ENCODE measurements around the gene CRHR1.
"Not testable (repeated sequence)": the region's sequence is repeated elsewhere in the genome, so short reads cannot be mapped to it uniquely, and the experiment has no call there.

Gene CRHR1

DNA sequence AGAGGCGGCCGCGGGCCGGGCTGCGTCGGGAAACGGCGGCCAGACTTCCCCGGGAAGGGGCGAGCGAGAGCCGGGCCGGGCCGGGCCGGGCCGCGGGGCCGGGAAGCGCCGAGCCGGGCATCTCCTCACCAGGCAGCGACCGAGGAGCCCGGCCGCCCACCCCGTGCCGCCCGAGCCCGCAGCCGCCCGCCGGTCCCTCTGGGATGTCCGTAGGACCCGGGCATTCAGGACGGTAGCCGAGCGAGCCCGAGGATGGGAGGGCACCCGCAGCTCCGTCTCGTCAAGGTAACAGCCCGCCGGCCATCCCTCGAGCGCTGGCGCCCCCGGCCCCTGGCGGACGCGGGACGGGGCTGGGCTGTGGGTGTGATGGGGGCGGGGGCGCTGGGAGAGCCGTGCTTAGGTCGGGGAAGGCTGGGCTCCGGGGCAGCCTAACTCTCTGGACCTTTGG, at the start of gene CRHR1:
Gene CRHR1 (plus strand): TSS at position 28 of the 448 bp plus-strand sequence. CDS start 225 bp downstream, at position 253.
- DNase-seq = no peak

DNA sequence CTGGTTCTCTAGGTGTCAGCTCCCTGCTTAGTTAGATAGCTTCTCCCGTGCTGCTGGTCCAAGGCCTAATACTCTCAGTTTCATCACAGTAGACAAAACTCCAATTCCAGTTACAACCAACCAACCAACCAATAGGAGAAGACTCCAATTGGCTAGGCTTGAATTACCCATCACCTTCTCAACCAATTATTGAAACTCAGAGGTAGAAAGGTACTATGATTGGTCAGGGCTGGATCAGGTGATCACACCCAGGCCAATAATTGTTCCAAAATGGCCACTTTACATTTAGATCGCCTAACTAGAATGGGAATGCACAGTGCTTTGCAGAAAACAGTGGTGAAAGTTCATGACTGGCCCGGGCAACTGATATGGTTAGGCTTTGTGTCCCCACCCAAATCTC, 49.5 kb upstream of the CRHR1 start:
- DNase-seq = no peak

DNA sequence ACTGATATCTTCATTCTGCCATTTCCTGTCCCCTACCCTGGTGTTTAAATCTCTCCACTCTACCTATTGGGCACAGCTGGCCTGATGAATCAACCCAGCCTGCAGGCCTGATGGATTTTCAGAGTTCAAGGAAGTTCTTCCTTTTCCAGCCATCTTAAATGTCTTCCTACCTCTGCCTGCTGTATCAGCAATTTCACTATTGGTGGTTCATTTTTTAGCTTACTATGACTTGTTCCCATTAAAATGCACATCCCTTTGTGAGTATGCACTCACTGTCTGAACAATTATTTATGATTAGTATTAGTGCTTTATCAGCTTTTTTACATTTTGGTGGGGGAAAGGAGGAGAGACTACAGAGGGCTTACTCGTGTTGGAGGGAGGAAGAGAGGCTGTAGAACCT, 48.6 kb upstream of the CRHR1 start:
- no peak for DNase-seq

DNA sequence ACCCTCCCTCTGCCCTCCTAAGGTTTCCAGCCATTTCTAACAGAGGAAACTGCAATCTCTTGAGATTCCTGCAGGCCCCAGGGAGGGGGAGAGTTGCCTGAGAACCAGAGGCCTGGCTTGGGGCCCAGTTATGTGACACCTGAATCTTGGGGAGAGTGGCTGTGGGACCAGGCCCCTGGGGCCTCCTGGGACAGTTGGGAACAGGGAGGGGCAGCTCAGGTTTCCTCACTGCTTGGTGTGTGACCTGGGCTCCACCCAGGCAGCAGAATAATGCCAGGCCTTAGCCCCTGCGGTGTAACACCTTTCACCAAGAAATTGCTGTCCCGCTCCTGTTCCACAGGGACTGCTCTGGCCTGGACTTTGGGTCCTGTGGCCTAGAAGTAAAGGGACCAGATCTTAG, 44.3 kb upstream of the CRHR1 start:
- DNase-seq = no peak

DNA sequence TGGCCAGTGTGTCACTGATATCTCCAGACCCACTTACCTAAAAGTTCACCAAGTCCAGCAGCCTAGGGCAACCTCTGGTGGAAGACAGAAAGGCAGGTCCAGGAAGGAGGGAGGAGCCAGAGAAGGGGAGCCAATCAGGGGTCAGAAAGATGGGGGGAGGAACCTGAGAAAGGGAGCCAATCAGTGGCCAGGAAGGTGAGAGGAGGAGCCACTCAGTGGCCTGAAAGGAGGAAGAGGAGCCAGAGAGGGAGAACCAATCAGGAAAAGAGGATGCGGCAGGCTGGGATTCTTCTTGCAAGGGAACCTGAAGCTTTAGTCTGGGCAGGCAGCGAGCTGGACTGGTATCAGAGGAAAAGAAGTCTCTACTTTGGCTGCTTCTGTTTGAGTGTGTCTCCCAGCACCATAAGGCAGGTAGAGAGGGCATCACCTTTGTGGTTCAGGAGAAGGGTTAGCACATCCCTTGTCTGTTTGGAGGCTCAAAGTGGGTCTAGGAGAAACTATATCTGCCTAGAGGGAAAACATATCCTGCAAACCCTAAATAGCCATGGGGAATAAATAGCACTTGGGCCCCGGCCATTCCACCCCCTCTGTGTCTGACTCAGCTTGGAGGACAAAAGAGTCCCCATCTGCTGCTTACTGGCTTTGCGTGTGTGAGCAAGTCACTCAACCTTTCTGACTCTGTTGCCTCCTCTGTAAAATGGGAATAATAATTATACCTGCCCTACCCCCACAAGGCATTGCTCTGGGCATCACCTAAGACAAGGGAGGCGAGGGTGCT, 43.4 kb upstream of the CRHR1 start:
- DNase-seq = peak; percentile 80

DNA sequence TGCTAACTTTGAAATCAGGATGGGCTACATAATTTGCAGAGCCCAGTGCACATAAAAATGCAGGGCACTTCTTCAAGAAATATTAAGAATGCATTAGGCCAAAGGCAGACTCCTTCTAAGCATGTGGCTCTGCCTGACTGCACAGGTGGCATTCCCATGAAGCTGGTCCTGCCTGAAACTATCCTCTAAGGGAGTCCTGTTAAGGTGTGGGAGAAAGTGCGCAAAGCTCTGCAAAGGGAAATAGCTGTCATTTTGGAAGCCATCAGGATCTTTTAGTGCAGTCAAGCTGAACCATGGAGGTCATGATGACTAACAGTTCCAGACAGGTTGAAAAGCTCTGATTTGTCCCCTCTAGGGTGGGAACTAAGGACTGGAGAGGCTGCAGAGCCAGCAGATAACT, 41.9 kb upstream of the CRHR1 start:
- no peak for DNase-seq

DNA sequence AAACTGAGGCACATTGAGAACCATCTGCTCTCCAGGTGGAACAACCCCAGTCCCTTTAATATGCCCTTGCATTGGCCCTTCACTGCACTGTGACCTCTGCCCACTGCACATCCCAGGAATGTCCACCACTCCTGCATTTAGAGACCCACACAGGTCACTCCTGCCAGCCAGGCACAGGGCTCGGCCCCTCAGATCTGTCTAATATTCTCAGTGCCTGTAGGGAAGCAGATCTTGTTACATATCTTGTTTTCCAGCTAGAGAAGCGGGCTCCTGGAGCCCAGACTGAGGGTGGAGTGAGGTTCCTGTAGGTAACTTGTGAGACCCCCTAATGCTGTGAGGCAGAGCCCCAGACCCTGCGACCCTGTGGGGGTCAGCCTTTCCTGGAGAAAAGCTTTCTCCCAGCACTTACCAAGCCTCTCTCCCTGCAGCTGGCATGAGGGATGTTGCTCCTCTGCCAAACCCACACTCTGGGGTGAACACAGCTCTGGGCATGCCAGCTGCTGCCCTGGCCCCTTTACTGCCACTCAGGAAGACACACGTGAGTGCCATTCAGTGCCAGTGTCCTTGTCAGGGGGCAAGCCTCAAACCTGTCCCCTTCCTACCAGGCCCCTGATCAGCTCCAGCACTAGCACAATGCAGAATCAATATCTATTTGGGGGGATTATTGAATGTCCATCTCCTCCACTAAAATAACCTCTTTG, 40.3 kb upstream of the CRHR1 start:
- no peak for DNase-seq

DNA sequence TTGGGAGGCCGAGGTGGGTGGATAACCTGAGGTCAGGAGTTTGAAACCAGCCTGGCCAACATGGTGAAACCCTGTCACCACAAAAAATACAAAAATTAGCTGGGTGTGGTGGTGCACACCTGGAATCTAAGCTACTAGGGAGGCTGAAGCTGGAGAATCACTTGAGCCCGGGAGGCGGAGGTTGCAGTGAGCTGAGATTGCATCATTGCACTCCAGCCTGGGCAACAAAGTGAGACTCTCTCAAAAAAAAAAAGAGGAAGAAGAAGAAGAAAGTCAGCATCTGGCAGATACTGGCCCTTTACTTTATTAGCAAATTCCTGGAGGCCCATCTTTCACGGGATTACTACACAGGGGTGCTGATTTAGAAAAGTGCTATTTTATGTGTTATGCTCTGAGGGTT, 39.3 kb upstream of the CRHR1 start:
- not testable (repeated sequence) for DNase-seq

DNA sequence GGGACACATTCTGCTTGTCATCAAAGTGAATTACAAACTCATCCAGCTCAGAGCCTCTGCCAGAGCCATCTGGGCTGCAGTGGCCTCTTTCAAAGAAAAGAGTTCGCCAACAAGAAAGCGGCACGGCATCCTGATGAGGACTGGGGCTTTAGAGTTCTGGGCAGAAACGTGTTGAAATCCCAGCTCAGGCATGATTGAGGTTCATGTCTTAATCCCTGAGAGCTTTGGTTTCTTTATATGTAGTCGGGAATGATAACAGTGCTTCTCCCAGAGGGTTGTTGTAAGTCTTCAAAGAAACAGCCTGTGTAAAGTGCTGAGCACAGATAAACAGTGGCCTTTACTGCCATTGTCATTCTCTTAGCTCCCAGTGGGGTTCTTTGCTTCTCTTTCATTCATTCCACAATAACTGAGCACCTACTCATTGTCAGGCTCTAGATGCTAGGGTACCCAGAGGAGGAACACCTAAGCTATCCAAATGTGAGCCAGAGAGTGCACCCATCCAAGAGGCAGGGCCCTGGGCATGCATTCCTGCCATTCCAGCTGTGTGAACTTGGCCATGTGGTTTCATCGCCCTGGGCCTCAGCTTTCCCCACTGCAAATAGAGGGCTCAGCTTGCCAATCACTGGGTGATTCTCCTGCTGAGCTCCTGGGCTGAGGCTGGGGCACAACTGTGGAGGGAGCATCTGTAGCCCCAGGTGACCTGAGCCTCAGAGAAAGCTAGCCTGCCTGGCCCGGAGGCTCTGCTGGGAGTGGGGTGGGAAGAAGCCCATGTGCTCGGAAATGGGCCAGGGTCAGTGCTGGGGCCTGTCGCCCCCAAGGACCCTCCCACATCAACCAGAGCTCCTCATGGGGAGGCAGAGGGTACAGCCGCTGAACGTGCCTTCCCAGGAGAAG, 38.3 kb upstream of the CRHR1 start:
- DNase-seq = no peak

DNA sequence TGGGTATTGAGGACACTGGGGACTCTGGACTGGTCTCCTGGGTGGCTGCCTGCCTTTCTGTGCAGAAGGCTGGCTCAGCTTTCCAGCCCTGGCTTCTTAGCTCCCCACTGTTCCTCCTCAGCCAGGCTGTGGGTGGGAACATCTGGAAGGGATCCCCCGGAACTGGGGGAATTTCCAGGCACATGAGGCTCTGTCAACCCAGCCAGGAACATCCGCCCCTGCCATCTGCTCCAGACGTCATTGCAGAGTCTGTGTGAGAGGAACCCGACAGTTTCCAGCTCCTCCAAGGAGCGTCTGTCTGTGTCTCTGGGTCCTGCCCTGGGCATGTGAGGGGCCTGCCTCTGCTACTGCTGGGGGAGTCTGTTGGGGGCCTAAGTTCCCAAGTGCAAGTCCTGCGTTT, 36.2 kb upstream of the CRHR1 start:
- no peak for DNase-seq

DNA sequence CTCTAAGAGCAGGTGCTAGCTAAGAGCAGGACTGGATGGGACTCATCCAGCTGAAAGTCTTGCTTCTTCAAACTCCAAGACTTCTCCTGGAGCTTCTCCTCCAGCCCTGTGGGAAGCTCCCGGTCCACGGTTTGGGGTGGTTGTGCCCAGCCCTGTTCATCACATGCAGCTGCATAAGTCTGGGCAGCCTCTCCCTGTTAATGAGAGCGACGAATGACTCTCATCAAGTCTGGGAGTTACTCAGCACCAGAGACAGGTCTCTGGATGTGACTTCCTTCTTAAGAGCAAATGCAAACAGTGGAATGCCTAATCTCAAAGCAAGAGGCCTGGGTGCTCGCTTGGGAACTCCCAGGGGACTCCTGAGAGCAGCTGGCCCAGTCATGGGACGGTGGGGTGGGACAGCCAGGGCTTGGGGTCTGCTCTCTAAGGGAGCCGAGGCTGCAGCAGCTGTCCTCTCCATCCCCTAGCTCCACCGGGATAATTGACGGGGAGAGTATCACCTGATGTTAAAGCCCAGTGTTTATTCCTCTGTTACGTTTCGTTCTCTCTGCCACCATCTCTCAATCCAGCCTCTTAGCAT, 35.3 kb upstream of the CRHR1 start:
- DNase-seq = no peak

DNA sequence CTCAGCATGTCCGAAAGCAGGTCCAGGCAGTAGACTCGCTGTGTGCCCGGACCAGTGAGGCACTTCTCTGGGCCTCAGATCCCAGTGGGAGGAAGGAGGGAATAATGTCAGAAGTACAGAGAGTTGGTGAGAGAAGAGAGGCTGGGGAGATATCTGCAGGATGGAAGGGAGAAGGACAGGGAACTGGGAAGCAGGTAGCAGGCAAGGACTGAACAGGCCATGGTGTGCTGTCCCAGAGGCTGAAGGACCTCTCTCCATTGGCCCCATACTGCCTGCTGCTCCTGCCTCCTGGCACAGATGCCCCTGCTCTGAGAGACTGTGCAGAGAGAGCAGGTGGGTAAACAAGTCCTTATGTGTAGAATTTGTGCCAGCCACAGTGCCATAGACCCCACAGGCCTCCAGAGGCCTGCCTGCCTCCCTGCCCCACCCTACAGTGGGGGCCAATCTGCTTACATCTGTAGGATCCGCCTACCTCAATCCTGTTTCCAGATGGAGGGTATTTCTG, 34.2 kb upstream of the CRHR1 start:
- DNase-seq = peak; percentile 26

DNA sequence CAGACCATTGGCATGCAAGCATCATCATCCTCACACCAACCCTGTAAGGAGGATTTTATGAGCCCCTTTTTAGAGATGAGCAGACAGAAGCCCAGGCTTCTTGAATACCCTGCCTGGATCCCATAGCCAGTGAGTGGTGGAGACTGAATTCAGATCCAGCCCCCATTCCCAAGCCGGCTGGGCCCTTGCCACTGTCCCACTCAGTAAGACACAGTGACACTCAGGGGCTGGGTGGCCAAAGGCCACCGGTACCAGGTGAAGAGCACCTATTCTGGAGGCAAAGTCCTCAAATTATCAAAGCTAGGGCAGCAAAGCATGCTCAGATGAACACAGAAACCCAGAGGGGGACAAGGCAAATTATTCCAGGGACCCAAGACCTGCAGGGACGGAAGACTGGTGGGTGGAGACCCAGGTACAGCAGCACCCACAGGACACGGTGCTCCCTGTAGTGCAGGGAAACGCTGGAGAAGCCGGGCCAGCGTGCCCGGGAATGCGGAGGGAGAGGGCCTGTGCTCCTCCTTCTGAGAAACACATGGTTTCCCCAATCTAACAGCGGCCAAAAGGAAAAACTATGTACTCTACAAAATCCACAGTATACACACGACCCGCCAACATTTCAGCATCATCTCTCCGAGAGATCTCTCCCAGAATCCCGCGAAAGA, 33.2 kb upstream of the CRHR1 start:
- DNase-seq = no peak

DNA sequence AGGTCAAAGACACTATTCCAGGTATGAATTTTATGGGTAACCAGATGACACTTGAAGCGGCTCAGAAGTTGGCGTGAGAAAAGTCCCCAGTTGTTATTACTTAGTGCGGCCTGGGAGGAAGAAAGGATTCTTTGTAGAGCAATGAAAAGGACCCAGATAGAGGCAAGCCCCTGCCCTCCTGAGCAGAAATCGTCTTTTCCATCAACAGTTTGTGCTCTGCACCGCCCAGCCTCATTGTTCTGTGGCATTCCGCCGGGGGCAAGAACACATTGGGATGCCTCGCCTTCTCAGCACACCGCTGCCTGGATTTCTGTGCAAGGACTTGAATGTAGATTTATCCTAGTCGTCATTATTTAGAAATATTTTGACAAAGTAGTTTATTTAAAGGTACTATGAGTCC, 32.7 kb upstream of the CRHR1 start:
- no peak for DNase-seq

DNA sequence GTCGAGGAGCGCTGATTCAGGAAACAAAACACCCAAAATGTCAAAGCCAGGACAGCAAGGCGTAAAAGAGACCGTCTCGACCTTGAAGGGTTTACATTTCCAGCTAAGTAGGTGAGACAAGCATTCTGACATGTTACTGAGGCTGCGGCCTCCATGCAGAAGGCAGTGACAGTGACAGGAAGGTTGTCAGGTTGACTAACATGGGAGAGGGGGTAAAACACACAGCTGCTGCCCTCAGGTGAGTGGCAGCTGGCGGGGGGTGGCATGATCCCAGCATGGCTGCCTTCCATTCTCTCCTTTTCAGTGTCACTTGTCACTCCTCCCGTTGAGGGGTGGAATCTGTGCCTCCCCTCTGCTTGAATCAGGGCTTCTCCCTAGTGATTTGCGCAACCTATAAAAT, 31.9 kb upstream of the CRHR1 start:
- DNase-seq = no peak

DNA sequence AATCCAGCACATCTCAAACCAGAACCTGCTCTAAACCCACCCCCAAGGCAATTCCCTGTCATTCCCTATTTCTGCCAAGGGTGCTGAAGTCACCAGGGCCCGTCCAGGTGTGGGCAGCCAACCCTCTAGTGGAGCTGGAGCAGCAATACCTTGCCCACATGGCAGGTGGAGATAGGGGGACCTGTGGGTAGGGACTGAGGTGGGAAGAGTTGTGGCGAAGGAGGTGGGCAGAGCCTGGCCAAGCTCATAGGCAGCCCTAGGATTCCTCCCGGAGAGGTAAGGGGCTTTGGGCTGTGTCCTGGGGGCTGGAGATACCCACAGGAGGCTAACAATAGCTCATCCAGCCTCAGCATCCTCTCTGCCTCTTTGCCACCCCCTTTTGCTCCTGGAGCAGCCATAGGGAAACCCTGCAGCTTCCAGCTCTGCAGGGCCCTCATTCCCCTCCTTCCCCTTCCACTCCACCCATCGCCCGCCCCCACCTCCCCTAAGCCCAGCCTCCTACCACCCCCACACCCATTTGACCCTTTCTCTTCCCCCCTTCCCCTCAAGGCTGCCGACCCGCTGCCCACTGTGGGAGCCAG, 30.4 kb upstream of the CRHR1 start:
- no peak for DNase-seq

DNA sequence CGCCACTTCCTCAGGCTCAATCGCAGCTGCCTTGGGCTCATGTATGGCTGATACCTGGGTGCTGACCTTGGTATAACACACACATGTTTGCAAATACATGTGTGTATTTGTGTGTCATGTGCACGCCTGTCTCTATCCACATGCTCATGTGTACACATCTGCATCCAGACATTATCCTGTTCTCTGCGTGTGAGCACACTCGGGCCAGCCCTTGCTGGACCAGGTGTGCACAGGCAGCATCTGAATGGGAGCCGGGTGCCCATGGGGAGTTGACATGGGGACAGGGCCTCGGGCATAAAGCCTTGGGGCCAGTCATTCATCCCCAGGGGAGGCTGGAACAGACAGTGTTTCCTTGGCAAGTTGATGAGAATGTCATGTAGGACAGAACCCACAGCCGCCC, 29.1 kb upstream of the CRHR1 start:
- DNase-seq = no peak

DNA sequence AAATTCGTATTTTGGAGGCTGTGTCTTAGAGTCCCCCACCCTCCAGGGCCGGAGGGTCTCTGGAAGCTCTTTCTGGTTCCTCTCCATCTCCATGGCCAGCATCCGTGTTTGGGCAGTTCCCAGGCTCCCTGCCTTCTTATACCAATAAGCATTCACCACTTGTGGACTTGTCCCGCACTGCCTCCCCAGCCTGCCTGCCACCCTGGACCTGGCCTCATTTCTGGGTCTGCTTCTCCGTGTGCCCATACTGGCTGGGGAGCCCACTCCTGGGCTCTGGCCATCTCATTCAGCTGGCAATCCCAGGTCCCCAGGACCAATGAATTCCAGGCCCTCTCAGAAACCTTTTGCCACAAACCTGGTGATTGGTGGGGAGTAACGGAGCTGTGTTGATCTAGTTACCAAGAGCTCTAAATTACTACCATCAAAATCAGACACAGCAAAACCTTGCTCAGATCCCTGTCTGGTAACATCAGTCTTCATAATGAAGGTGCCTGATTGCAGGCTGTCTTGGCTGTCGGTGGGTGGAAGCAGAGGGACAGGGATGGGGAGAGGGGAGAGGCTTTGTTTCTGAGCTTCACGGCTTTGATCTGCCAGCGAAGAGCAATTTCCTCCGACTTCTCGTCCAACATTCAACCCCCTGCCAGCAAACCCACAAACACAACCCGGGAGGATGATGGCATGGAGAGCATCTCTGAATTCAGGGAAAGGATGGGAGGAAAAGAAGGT, 27.7 kb upstream of the CRHR1 start:
- no peak for DNase-seq

DNA sequence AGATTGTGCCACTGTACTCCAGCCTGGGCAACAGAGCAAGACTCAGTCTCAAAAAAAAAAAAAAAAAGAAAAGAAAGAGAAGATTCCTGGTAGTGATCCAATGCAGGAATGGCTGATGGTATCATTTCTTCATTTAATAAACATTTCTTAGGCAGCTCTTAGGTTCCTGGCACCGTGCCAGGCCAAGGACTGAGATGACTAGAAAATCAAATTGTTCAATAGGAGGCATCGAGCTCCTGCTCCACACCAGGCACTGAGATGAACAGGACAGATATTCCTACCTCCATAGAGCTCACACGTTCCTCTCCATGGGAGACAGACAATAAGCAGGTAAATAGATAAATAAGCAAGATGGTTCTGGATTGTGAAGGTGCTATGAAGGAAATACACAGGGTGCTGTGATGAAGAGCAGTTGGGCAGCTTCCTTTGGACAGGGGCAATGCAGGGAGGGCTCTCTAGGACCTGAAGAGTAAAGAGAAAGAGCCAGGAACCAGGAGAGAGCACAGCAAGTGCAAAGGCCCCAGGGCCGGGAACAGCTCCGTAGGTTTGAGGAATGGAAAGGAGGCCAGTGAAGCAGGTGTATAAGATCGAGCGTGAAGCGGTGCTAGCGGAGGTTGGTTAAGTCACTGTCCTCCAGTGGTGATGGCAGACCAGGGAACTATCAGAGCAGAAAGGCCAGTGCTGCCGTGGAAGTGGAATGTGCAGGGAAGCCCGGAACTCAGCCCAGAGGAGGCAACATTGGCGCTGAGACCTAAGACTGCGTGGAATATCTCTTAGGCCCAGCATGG, 26.5 kb upstream of the CRHR1 start:
- no peak for DNase-seq

DNA sequence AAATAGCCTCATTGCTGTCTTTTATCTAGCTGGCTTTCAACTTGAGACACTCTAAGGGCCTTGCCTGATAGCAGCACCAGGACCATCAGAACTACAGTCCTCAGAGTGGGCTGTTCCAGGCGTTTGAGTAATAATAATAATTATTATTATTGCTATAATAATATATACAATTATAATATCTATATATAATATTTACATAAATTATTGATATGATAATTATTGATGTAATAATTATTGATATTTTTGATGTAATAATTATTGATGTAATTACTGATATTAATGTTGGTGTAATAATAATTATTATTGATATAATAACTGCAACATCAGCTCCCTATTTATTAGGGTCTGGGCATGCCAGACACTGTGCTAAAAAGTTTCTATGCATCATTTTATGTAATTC, 25.6 kb upstream of the CRHR1 start:
- no peak for DNase-seq

Measured in DMS153 (cell line).